ENCODE data around the gene PRKN. TPM values are rescaled to one million over a fixed set of nuclear protein-coding genes. Genes with fewer than 3 reads are reported as not detected.

PRKN gene
- total RNA-seq, 1 experiment from 2014 or later, result 0.95 TPM

DNA sequence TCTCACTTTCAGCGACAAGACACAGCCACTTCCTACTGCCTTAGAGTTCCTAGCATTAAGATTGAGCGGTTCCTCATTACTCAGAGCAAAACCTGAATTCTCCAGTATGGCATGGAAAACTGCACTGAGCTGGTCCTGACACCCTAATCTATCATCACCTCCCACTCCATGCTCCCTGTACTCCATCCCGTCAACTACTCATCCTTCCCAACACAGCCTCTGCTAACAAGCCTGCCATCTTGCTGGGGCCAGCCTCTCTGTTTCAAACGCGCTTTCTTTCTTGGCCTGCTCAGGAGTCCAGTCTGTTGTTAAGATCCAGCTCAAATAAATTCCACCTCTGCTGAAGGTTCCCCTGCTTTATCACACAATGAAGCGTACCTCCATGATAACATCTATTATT, 12.0 kb downstream of the PRKN start:
- DNase-seq (ENCODE audit: low read depth, low spot score), result no peak
- in situ Hi-C loops (cut with HindIII; ENCODE audit: low pct_unique_long_range_greater_than_20kb, low sequenced_read_pairs), result no loop called here

- in situ Hi-C loops (cut with HindIII; ENCODE audit: low pct_unique_long_range_greater_than_20kb, low sequenced_read_pairs), result no loop called here
- no peak for DNase-seq (ENCODE audit: low read depth, low spot score)
These were observed 13.4 kb downstream of the PRKN start for GRCh38 chr6:162713974-162714780.

DNA sequence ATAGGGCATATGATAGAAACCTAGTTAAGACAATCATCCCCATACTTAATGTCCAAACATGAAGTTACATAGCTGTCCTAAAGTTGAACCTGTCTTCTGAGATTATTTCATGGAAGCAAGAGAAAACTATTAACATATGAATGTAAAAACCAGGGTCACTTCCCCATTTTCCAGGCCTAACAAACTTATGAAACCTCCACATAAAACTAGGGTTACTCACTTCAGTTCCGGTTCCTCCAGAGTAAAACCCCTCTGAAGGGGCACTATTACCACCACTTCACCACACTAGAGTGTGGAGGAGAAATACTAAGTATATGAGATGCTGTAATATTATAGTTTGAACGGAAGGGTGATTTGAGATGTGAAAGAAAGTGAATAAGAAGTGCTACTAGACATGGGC, 14.9 kb downstream of the PRKN start:
- in situ Hi-C loops (cut with HindIII; ENCODE audit: low pct_unique_long_range_greater_than_20kb, low sequenced_read_pairs), result no loop called here
- no peak for DNase-seq (ENCODE audit: low read depth, low spot score)

- no peak for DNase-seq (ENCODE audit: low read depth, low spot score)
- in situ Hi-C loops (cut with HindIII; ENCODE audit: low pct_unique_long_range_greater_than_20kb, low sequenced_read_pairs), result no loop called here
These were observed 16.2 kb downstream of the PRKN start for GRCh38 chr6:162711376-162711775.

GRCh38 chr6:162710936-162711335, 16.6 kb downstream of the PRKN start:
- in situ Hi-C loops (cut with HindIII; ENCODE audit: low pct_unique_long_range_greater_than_20kb, low sequenced_read_pairs), result no loop called here
- no peak for DNase-seq (ENCODE audit: low read depth, low spot score)

GRCh38 chr6:162710419-162710818, 17.1 kb downstream of the PRKN start:
- DNase-seq (ENCODE audit: low read depth, low spot score), result no peak
- in situ Hi-C loops (cut with HindIII; ENCODE audit: low pct_unique_long_range_greater_than_20kb, low sequenced_read_pairs), result no loop called here

GRCh38 chr6:162709431-162709830, 18.1 kb downstream of the PRKN start:
- in situ Hi-C loops (cut with HindIII; ENCODE audit: low pct_unique_long_range_greater_than_20kb, low sequenced_read_pairs), result no loop called here

DNA sequence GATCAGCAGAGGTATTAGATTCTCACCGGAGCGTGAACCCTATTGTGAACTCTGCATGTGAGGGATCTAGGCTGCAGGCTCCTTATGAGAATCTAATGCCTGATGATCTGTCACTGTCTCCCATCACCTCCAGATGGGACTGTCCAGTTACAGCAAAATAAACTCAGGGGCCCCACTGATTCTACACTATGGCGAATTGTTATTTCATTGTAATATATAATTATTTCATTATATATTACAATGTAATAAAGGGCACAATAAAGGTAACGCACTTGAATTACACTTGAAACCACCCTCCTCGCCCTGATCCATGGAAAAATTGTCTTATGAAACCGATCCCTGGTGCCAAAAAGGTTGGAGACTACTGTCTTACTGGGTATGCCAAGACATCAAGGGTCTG, 18.6 kb downstream of the PRKN start:
- in situ Hi-C loops (cut with HindIII; ENCODE audit: low pct_unique_long_range_greater_than_20kb, low sequenced_read_pairs), result no loop called here

More at GRCh38 chr6:162709431-162709830, 18.1 kb downstream of the PRKN start:
- no peak for DNase-seq (ENCODE audit: low read depth, low spot score)

GRCh38 chr6:162706232-162706631, 21.3 kb downstream of the PRKN start:
- in situ Hi-C loops (cut with HindIII; ENCODE audit: low pct_unique_long_range_greater_than_20kb, low sequenced_read_pairs), result no loop called here
- DNase-seq (ENCODE audit: low read depth, low spot score), result no peak

More for the DNA sequence above, 18.6 kb downstream of the PRKN start:
- DNase-seq (ENCODE audit: low read depth, low spot score), result no peak

GRCh38 chr6:162705736-162706135, 21.8 kb downstream of the PRKN start:
- in situ Hi-C loops (cut with HindIII; ENCODE audit: low pct_unique_long_range_greater_than_20kb, low sequenced_read_pairs), result no loop called here
- no peak for DNase-seq (ENCODE audit: low read depth, low spot score)

DNA sequence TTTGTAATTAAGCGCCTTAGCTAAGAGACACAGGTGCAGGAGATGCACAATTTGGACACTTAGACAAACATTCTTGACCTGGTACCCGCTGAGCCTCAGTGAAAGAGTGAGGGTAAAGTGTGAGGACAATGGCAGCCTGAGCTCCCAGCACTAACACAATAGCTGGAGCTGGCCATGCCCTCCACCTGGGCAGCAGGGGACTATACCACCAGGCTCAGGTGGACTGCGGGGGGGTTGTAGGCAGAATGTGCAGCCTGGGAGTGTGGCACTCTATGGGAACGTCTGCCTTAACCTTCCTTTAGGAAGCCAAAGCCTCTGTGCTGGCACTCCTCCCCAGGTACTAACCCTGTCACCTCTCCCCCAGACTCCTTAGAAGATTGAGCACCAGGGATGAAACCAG, 23.6 kb downstream of the PRKN start:
- in situ Hi-C loops (cut with HindIII; ENCODE audit: low pct_unique_long_range_greater_than_20kb, low sequenced_read_pairs), result no loop called here
- DNase-seq (ENCODE audit: low read depth, low spot score), result no peak

DNA sequence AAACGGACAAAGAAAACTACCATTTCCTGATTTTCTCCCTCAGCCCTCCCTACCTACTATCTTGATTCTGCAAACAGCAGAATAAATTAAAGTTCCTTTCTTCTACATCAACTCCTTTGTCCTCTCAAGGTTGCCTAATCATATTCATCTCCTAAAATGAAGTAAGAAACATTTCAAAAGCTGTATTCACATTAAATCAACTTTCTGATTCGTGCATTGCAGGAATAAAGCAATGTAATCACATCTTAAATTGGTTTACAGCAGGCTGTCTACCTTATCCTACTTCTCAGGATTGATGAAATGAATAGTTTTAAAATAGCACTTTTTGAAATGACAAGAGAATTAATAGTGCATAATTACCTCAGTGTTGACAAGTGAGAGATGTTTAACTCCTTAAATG, 25.1 kb downstream of the PRKN start:
- in situ Hi-C loops (cut with HindIII; ENCODE audit: low pct_unique_long_range_greater_than_20kb, low sequenced_read_pairs), result no loop called here

GRCh38 chr6:162701551-162701950, 26.0 kb downstream of the PRKN start:
- in situ Hi-C loops (cut with HindIII; ENCODE audit: low pct_unique_long_range_greater_than_20kb, low sequenced_read_pairs), result no loop called here
- DNase-seq (ENCODE audit: low read depth, low spot score), result no peak

More for the DNA sequence above, 25.1 kb downstream of the PRKN start:
- no peak for DNase-seq (ENCODE audit: low read depth, low spot score)

GRCh38 chr6:162700966-162701365, 26.6 kb downstream of the PRKN start:
- in situ Hi-C loops (cut with HindIII; ENCODE audit: low pct_unique_long_range_greater_than_20kb, low sequenced_read_pairs), result no loop called here
- no peak for DNase-seq (ENCODE audit: low read depth, low spot score)

- in situ Hi-C loops (cut with HindIII; ENCODE audit: low pct_unique_long_range_greater_than_20kb, low sequenced_read_pairs), result no loop called here
- DNase-seq (ENCODE audit: low read depth, low spot score), result no peak
These were observed 27.6 kb downstream of the PRKN start for GRCh38 chr6:162699961-162700360.

- in situ Hi-C loops (cut with HindIII; ENCODE audit: low pct_unique_long_range_greater_than_20kb, low sequenced_read_pairs), result no loop called here
These were observed 29.1 kb downstream of the PRKN start for GRCh38 chr6:162698440-162698839.

DNA sequence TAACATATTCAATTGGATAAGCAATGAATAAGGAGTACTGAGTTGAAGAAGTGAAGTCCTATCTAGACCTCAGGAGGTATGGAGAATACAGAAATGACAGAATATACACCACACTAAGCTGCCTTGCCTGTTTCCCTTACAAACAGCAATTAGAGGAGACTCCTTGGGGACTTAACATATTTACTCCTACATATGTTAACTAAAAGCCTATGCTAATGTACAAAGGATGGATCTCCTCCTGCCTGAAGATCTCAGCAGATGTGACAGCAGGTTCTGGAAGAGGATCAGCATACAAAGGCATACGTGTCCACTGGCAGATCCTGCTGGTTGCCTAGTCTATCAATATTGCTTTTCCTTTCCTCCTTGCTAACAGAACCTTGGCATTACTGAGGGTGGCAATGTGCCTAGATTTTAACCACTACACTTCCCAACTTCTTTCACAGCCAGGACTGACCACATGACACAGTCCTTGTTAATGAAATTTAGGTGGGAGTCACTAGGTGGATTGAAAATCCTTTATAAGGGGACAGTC, 29.6 kb downstream of the PRKN start:
- no peak for DNase-seq (ENCODE audit: low read depth, low spot score)
- in situ Hi-C loops (cut with HindIII; ENCODE audit: low pct_unique_long_range_greater_than_20kb, low sequenced_read_pairs), result no loop called here

More at GRCh38 chr6:162698440-162698839, 29.1 kb downstream of the PRKN start:
- DNase-seq (ENCODE audit: low read depth, low spot score), result no peak

- in situ Hi-C loops (cut with HindIII; ENCODE audit: low pct_unique_long_range_greater_than_20kb, low sequenced_read_pairs), result no loop called here
- DNase-seq (ENCODE audit: low read depth, low spot score), result no peak
These were observed 37.4 kb downstream of the PRKN start for GRCh38 chr6:162690158-162690557.

GRCh38 chr6:162688751-162689345, 38.7 kb downstream of the PRKN start:
- in situ Hi-C loops (cut with HindIII; ENCODE audit: low pct_unique_long_range_greater_than_20kb, low sequenced_read_pairs), result no loop called here
- no peak for DNase-seq (ENCODE audit: low read depth, low spot score)
